UCSD-AML1 (cell line): Measurements from ENCODE around the gene EPO.
"Not testable (repeated sequence)": the region's sequence is repeated elsewhere in the genome, so short reads cannot be mapped to it uniquely, and the experiment has no call there.

Experiments used
- DNase-seq: peaks from one replicate; lab custom pipeline; 2025; ENCODE audit not compliant: unreplicated experiment; lab: John Stamatoyannopoulos, UW

The EPO gene

DNA sequence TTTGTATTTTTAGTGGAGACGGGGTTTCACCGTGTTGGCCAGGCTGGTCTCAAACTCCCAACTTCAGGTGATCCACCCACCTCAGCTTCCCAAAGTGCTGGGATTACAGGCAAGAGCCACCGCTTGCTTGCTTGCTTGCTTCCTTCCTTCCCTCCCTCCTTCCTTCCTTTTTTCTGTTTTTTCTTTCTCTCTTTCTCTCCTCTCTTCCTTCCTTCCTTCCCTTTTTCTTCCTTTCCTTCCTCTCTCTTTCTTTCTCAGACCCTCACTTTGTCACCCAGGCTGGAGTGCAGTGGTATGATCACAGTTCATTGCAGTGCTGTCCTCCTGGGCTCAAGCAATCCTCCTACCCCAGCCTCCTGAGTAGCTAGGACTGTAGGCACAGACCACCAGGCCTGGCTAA, 19.2 kb upstream of the EPO start:
- DNase-seq: not testable (repeated sequence)

DNA sequence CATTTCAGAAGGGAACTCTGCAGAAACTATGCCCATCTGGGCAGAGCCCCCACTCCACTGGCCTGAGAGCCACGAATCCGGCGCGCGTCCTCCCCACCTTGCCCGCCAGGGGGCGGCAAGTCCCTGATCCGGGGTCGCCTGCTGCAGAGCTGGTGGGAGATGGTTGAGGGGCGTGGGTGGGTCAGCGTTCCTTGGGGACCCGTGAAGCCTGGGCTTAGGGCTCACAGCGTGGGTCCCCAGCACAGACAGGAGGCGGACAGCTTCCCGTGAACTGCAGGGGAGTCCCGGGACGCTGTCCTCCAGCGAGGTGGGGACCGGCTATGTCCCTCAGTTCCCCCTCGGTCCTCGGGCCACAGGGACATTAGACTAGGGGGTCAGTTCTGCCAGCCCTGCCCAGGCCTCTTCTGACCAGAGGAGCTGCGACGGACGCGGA, 14.9 kb upstream of the EPO start:
- peak; percentile 55 for DNase-seq

DNA sequence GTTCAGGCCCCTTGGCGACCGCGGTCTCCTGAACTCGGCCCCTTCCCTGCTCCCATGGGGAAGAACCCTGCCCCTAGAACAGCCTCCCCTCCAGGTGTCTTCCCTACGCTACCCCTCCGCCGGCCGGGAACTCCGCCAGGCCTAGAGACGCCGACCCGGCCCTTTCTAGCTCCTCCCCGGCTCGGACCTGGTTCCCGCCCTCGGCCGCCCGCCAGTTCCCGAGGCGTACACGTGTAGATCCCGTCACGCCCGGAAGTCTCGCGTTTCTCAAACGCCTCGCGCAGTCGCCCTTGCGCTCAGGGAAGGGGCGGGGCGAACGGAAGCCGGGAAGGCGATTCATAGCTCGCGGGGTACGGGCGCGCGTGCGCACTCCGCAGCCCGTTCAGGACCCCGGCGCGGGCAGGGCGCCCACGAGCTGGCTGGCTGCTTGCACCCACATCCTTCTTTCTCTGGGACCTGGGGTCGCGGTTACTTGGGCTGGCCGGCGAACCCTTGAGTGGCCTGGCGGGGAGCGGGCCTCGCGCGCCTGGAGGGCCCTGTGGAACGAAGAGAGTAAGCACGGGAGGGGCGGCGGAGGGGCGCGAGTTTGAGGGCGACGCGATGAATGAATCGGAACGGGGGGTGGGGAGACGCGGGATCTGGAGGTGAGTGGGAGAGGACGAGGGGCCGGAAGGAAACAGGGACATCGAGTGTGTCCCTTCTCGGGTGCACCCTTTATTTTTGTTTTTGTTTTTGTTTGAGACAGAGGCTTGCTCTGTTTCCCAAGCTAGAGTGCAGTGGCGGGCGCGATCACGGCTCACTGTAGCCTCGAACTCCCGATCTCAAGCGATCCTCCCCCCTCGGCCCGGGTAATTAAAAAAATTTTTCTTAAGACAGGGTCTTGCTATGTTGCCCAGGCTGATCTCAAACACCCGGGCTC, 14.3 kb upstream of the EPO start, which contains the start of gene POP7:
POP7 (plus strand) TSS at position 369 of the 919 bp plus-strand sequence. CDS start 710 bp downstream, outside the sequence.
- peak; percentile 91 for DNase-seq

DNA sequence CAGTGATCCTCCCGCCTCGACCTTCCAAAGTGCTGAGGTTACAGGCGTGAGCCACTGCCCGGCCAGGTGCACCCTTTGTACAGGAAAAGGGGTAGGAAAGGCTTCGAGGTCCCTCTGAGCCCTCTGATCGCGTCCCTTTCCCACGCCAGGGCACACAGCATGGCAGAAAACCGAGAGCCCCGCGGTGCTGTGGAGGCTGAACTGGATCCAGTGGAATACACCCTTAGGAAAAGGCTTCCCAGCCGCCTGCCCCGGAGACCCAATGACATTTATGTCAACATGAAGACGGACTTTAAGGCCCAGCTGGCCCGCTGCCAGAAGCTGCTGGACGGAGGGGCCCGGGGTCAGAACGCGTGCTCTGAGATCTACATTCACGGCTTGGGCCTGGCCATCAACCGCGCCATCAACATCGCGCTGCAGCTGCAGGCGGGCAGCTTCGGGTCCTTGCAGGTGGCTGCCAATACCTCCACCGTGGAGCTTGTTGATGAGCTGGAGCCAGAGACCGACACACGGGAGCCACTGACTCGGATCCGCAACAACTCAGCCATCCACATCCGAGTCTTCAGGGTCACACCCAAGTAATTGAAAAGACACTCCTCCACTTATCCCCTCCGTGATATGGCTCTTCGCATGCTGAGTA, 13.5 kb upstream of the EPO start:
- DNase-seq: no peak

DNA sequence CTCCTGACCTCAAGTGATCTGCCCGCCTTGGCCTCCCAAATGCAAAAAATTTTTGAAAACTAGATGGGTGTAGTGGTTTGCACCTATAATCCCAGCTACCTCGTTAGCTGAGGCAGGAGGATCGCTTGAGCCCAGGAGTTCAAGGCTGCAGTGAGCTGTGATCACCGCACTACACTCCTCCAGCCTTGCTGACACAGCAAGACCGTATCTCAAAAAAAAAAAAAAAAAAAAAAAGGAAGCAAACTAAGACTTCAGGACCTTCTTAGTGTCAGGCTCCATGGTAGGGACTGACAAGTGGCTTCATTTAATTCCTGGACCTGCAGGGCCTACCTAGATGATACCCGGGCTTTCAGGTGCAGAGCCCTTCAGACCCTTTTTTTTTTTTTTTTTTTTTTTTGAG, 11.9 kb upstream of the EPO start:
- DNase-seq: no peak

DNA sequence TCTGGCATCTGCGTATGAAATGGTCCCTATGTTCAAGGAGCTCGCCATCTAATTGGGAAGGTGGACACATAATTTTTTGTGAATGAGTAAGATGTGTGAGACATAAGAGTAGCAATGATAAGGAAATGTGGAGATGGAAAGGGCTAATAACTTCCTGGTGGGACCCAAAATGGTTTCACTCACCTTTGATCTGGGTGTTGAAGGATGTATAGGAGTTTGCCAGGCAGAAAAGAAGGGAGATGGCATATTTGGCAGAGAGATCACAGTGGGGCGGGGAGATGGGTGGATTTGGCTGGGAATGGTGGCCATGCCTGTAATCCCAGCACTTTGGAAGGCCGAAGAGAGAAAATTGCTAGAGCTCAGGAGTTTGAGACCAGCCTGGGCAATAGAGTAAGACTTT, 9.8 kb upstream of the EPO start:
- no peak for DNase-seq

DNA sequence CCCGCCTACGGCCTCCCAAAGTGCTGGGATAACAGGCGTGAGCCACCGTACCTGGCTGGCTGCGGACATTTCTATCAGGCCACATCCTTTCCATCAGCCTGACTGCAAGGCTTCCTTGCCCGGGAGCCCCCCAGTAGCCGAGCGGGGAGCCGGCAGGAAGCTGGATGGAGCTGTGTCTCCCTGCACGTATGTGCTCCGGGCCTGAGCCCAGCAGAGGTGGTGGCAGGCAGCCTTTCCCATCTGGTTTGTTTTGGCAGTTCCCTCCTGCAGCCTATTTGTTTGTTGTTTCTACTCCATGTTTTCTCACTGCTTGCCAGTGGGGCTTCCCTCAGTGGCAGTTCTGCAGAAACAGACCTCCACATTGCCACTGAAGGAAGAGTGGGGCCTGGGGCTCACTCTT, 8.9 kb upstream of the EPO start:
- no peak for DNase-seq

DNA sequence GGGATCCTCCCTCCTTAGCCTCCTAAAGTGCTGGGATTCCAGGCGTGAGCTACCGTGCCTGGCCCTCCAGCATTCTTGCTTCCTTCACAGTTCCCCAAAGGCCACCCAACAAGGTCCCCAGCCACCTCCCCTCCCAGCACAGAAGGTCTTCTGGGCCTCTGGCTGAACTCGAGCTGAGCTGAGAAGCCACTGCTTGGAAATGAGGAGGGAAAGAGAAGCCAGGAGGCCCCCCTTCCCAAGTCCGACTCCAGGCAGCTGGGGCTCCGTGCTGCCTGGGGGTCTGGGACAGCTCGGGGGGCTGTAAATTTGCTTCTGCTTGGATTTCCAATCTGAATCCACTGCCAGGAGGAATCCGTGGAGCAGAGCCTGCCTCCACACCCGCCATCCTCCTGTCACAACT, 5.5 kb upstream of the EPO start:
- DNase-seq: no peak

DNA sequence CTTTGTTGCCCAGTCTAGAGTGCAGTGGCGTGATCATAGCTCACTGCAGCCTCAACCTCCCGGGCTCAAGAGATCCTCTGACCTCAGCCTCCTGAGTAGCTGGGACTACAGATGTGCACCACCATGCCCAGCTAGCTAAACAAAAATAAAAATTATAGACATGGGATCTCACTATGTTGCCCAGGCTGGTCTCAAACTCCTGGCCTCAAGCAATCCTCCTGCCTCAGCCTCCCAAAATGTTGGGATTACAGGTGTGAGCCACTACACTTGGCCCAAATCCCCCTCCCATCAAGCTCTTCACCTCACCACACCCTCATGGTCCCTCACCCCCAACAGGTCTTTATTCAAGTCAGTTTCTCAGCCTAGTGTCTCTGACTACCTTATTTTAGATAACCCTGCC, 3.2 kb upstream of the EPO start:
- not testable (repeated sequence) for DNase-seq

DNA sequence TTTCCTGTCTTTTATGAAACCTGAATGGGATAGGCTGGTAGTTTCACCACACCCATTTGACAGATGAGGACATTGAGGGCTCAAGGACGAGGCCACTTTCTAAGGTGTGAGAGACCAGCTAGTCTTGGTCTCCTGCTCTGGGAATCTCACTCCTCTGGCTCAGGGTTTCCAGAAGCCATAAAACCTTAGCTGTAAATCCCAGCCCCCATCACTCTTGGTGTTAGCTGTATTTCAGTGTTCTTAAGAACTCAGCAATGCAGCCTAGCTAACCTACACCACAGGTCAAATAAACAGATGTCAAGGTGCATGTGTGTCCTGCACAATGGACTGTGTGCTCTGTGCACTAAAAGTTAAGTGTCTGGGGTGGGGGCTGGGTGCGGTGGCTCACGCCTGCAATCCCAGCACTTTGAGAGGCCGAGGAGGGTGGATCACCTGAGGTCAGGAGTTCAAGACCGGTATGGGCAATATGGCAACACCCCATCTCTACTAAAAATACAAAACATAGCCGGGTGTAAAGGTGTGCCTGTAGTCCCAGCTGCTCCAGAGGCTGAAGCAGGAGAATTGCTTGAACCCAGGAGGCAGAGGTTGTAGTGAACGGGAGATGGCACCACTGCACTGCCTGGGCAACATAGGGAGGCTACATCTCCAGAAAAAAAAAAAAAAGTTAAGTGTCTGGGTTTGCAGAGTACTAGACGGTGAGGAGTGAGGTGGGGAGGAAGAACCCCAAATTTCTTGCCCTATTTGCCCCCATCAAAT, 567 bp upstream of the EPO start:
- no peak for DNase-seq

DNA sequence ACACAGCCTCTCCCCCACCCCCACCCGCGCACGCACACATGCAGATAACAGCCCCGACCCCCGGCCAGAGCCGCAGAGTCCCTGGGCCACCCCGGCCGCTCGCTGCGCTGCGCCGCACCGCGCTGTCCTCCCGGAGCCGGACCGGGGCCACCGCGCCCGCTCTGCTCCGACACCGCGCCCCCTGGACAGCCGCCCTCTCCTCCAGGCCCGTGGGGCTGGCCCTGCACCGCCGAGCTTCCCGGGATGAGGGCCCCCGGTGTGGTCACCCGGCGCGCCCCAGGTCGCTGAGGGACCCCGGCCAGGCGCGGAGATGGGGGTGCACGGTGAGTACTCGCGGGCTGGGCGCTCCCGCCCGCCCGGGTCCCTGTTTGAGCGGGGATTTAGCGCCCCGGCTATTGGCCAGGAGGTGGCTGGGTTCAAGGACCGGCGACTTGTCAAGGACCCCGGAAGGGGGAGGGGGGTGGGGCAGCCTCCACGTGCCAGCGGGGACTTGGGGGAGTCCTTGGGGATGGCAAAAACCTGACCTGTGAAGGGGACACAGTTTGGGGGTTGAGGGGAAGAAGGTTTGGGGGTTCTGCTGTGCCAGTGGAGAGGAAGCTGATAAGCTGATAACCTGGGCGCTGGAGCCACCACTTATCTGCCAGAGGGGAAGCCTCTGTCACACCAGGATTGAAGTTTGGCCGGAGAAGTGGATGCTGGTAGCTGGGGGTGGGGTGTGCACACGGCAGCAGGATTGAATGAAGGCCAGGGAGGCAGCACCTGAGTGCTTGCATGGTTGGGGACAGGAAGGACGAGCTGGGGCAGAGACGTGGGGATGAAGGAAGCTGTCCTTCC, 620 bp downstream of the EPO start:
- DNase-seq: no peak

DNA sequence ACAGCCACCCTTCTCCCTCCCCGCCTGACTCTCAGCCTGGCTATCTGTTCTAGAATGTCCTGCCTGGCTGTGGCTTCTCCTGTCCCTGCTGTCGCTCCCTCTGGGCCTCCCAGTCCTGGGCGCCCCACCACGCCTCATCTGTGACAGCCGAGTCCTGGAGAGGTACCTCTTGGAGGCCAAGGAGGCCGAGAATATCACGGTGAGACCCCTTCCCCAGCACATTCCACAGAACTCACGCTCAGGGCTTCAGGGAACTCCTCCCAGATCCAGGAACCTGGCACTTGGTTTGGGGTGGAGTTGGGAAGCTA, 1.2 kb downstream of the EPO start:
- DNase-seq: no peak

DNA sequence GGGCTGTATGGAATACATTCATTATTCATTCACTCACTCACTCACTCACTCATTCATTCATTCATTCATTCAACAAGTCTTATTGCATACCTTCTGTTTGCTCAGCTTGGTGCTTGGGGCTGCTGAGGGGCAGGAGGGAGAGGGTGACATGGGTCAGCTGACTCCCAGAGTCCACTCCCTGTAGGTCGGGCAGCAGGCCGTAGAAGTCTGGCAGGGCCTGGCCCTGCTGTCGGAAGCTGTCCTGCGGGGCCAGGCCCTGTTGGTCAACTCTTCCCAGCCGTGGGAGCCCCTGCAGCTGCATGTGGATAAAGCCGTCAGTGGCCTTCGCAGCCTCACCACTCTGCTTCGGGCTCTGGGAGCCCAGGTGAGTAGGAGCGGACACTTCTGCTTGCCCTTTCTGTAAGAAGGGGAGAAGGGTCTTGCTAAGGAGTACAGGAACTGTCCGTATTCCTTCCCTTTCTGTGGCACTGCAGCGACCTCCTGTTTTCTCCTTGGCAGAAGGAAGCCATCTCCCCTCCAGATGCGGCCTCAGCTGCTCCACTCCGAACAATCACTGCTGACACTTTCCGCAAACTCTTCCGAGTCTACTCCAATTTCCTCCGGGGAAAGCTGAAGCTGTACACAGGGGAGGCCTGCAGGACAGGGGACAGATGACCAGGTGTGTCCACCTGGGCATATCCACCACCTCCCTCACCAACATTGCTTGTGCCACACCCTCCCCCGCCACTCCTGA, 2.4 kb downstream of the EPO start:
- DNase-seq: no peak

DNA sequence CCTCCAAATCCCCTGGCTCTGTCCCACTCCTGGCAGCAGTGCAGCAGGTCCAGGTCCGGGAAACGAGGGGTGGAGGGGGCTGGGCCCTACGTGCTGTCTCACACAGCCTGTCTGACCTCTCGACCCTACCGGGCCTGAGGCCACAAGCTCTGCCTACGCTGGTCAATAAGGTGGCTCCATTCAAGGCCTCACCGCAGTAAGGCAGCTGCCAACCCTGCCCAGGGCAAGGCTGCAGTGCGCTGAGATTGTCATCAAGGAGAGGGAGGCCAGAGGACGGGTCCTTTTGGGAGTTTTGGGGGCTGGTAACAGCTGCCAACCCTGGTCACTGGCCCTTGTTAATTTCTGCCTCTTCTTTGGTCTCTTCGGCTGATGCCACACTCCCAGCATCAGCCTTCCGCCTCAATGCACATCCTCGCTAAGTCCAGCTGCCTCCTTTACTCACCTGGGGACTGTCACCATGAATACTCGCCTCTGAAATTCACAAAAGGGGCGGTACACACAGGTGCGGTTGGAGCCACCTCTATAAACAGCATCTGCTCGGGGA, 3.5 kb downstream of the EPO start:
- no peak for DNase-seq

DNA sequence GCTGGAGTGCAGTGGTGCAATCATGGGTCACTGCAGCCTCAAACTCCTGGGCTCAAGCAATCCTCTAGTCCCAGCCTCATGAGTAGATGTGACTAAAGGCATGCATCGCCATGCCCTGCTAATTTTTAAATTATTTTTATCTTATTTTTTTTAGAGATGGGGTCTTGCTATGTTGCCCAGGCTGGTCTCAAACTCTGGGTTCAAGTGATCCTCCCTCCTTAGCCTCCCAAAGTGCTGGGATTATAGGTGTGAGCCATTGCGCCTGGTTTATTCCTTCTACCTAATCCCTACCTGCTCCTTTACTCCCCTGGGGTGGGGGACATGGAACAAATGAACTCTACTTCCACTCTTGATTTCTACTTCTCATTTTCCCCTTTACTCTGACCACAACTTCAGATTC, 4.1 kb downstream of the EPO start:
- DNase-seq: not testable (repeated sequence)

DNA sequence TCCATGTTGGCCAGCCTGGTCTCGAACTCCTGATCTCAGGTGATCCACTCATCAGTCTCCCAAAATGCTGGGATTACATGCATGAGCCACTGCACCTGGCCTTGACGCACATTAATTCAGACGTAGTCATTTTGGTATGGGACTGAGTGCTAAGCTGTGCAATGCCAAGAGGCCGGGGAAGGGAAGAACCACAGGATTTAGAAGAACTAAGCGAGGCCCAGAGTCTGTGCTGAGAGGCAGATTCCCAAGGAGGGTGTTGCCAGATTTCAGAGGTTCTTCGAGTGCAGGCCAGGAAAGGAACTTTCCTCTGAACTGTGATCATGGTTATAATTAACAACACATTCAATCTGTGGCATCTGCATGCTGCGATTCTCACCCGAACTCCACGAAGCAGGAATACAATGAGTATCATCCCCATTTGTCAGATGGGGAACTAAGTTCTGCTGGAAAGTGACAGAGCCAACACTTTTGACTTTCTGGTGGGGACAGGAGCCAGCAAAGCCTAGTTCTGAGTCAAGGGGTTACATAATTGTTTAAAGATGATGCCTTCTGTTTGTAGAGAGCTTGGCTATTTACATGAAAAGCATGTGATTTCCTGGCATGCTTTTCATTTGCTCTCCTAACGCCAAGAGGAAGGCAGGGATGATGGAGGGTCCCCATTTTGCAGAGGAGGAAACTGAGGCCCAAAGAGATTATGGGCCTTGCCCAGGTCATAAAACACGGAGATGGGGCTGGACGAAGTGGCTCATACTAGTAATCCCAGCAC, 6.9 kb downstream of the EPO start:
- DNase-seq: no peak

DNA sequence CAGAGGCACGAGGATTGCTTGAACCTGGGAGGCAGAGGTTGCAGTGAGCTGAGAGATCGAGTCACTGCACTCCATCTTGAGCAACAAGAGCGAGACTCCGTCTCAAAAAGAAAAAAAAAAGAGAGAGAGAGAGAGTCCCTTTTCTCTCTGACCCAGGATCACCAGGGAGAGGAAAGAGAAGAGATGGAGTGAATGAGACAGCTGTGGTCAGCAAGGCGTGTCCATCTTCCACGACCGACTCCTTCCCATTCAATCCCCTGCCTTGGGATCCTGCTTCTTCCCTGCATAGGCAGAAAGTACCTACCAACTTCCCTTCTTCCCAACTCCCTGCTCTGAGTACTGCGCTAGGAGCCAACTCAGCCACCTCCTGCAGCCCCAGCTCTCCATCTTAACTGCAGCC, 7.9 kb downstream of the EPO start:
- no peak for DNase-seq

DNA sequence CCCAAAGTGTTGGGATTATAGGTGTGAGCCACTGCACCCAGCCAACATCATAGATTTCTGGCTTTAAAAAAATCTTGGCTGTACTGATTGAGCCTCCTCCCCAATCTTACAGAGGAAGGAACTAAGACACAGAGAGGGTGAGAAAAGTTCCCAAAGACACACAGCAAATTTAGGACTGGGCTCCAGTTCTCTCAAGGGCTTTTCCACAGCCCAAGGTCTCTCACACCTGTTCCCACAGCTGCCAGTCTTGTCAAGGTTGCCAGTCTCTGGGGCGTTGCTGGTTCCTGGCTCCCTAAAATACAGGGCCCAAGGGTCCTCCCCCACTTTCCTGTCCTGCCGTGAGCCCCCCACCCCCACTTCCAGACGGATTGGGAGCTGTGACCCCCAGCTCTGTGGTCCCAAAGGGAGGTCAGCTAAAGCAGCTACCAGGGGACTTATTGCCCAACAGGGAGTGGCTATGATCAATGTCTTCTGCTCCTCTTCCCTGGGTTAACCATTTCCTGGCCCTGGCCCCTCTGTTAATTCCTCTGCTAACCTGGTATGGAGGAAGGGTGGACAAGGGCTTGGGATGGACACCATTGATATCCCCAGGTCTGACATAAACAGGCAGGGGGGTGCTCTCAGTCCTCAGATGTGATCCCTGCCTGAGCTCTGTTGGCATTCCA, 10.0 kb downstream of the EPO start:
- DNase-seq: no peak
